Activated T-cell treated with anti-CD3 and anti-CD28 coated beads, Interleukin-2, amount 50 U/mL, for 4 hours (primary cell): ENCODE results near the gene MRPL12. TPM values are rescaled to one million over a fixed set of nuclear protein-coding genes. Genes with fewer than 3 reads are reported as not detected.

Source experiments
- ATAC-seq, 2 donors: fragments of 200-7000 bp; cut with Tn5 transposase; one replicate each; pipeline ENCODE4 v1.10.0; 2021
- DNase-seq: peaks from one replicate; pipeline ENCODE4 v3.0.0-alpha.2; 2020
- H3K27me3 Mint-ChIP-seq: one replicate; pipeline ENCODE4 v1.8.0; 2021; ENCODE audit warnings: low read depth, mixed read lengths
- H3K36me3 Mint-ChIP-seq: one replicate; pipeline ENCODE4 v1.8.0; 2022; ENCODE audit warnings: mixed read lengths; ENCODE audit not compliant: insufficient read depth
- H3K4me1 Mint-ChIP-seq: one replicate; pipeline ENCODE4 v1.8.0; 2021; ENCODE audit warnings: low read depth, mixed read lengths
- H3K4me3 Mint-ChIP-seq: one replicate; pipeline ENCODE4 v1.8.0; 2021; ENCODE audit warnings: mild to moderate bottlenecking, moderate library complexity, mixed read lengths
- H3K9me3 Mint-ChIP-seq: one replicate; pipeline ENCODE4 v1.8.0; 2021; ENCODE audit warnings: mixed read lengths
- total RNA-seq, 3 donors: library from RNA; stranded (reverse); gene quantifications; one replicate each; pipeline ENCODE4 v1.2.1, GENCODE V29; 2021

Gene MRPL12
- total RNA-seq, 3 donors from 2014 or later: 294 to 372 (median 359) TPM

GRCh38 chr17:81714412-81715106 is 11.4 kb downstream of the MRPL12 start:
- H3K9me3 Mint-ChIP-seq: no peaks in the 10 kb centered on the region
- H3K36me3 Mint-ChIP-seq: no peaks in the 10 kb centered on the region

GRCh38 chr17:81715107-81715871 is 12.1 kb downstream of the MRPL12 start:
- H3K27me3 Mint-ChIP-seq: no peaks in the 10 kb centered on the region
- no peaks in the 10 kb centered on the region for H3K36me3 Mint-ChIP-seq
- ATAC-seq (no peak), DNase-seq (no peak)
- H3K4me3 Mint-ChIP-seq: no peak overlapping the region
- peaks cover 16% of the 10 kb centered on the region for H3K4me1 Mint-ChIP-seq
- no peaks in the 10 kb centered on the region for H3K9me3 Mint-ChIP-seq

More at GRCh38 chr17:81714412-81715106, 11.4 kb downstream of the MRPL12 start:
- no peak for DNase-seq
- Mint-ChIP-seq H3K4me1 (peaks cover 18% of the 10 kb centered on the region), H3K4me3 (no peak overlapping the region), H3K27me3 (no peaks in the 10 kb centered on the region)
- ATAC-seq: no peak

GRCh38 chr17:81715872-81716673 is 12.9 kb downstream of the MRPL12 start:
- Mint-ChIP-seq H3K27me3 (no peaks in the 10 kb centered on the region), H3K36me3 (no peaks in the 10 kb centered on the region), H3K9me3 (no peaks in the 10 kb centered on the region), H3K4me3 (no peak overlapping the region), H3K4me1 (peaks cover 9% of the 10 kb centered on the region)
- ATAC-seq (no peak), DNase-seq (no peak)

GRCh38 chr17:81716674-81716996 is 13.5 kb downstream of the MRPL12 start:
- ATAC-seq (no peak), DNase-seq (no peak)
- Mint-ChIP-seq H3K36me3 (no peaks in the 10 kb centered on the region), H3K9me3 (no peaks in the 10 kb centered on the region), H3K4me3 (no peak overlapping the region), H3K27me3 (no peaks in the 10 kb centered on the region), H3K4me1 (peaks cover 5% of the 10 kb centered on the region)

- DNase-seq (no peak), ATAC-seq (no peak)
- Mint-ChIP-seq H3K27me3 (no peaks in the 10 kb centered on the region), H3K4me1 (peaks cover 4% of the 10 kb centered on the region), H3K9me3 (no peaks in the 10 kb centered on the region), H3K36me3 (no peaks in the 10 kb centered on the region), H3K4me3 (no peak overlapping the region)
Observed at GRCh38 chr17:81717049-81717765, 14.0 kb downstream of the MRPL12 start.

- Mint-ChIP-seq H3K36me3 (no peaks in the 10 kb centered on the region), H3K9me3 (no peaks in the 10 kb centered on the region), H3K4me3 (no peak overlapping the region), H3K27me3 (no peaks in the 10 kb centered on the region), H3K4me1 (peaks cover 2% of the 10 kb centered on the region)
- ATAC-seq (no peak), DNase-seq (no peak)
Observed at GRCh38 chr17:81717766-81718089, 14.6 kb downstream of the MRPL12 start.

- Mint-ChIP-seq H3K9me3 (no peaks in the 10 kb centered on the region), H3K27me3 (peaks cover 9% of the 10 kb centered on the region), H3K4me3 (no peak overlapping the region), H3K4me1 (no peaks in the 10 kb centered on the region), H3K36me3 (no peaks in the 10 kb centered on the region)
- DNase-seq (no peak), ATAC-seq (no peak)
Observed at GRCh38 chr17:81719410-81720266, 16.5 kb downstream of the MRPL12 start.

- no peaks in the 10 kb centered on the region for H3K36me3 Mint-ChIP-seq
- no peak for ATAC-seq
- H3K4me3 Mint-ChIP-seq: no peak overlapping the region
- no peak for DNase-seq
- H3K4me1 Mint-ChIP-seq: no peaks in the 10 kb centered on the region
- no peaks in the 10 kb centered on the region for H3K9me3 Mint-ChIP-seq
- peaks cover 9% of the 10 kb centered on the region for H3K27me3 Mint-ChIP-seq
Observed at GRCh38 chr17:81720267-81721071, 17.3 kb downstream of the MRPL12 start.

GRCh38 chr17:81722184-81723120 is 19.3 kb downstream of the MRPL12 start:
- H3K27me3 Mint-ChIP-seq: peaks cover 16% of the 10 kb centered on the region
- no peak for DNase-seq
- H3K4me1 Mint-ChIP-seq: no peaks in the 10 kb centered on the region
- ATAC-seq: no peak
- no peaks in the 10 kb centered on the region for H3K36me3 Mint-ChIP-seq
- H3K4me3 Mint-ChIP-seq: no peak overlapping the region
- no peaks in the 10 kb centered on the region for H3K9me3 Mint-ChIP-seq

GRCh38 chr17:81723651-81724209 is 20.6 kb downstream of the MRPL12 start:
- Mint-ChIP-seq H3K4me1 (no peaks in the 10 kb centered on the region), H3K4me3 (no peak overlapping the region), H3K36me3 (no peaks in the 10 kb centered on the region), H3K9me3 (no peaks in the 10 kb centered on the region), H3K27me3 (peaks cover 16% of the 10 kb centered on the region)
- DNase-seq (no peak), ATAC-seq (no peak)

GRCh38 chr17:81725439-81725838 is 22.3 kb downstream of the MRPL12 start:
- Mint-ChIP-seq H3K36me3 (no peaks in the 10 kb centered on the region), H3K4me3 (no peak overlapping the region), H3K27me3 (peaks cover 16% of the 10 kb centered on the region), H3K9me3 (no peaks in the 10 kb centered on the region), H3K4me1 (no peaks in the 10 kb centered on the region)
- no peak for DNase-seq
- no peak for ATAC-seq

- ATAC-seq (no peak), DNase-seq (no peak)
- peaks cover 18% of the 10 kb centered on the region for H3K27me3 Mint-ChIP-seq
- no peaks in the 10 kb centered on the region for H3K4me1 Mint-ChIP-seq
- no peaks in the 10 kb centered on the region for H3K9me3 Mint-ChIP-seq
- H3K4me3 Mint-ChIP-seq: no peak overlapping the region
- H3K36me3 Mint-ChIP-seq: no peaks in the 10 kb centered on the region
Observed at GRCh38 chr17:81726004-81726403, 22.8 kb downstream of the MRPL12 start.
